Measurements from ENCODE around the gene AFF3.

- TF ChIP-seq, protein P1, sequence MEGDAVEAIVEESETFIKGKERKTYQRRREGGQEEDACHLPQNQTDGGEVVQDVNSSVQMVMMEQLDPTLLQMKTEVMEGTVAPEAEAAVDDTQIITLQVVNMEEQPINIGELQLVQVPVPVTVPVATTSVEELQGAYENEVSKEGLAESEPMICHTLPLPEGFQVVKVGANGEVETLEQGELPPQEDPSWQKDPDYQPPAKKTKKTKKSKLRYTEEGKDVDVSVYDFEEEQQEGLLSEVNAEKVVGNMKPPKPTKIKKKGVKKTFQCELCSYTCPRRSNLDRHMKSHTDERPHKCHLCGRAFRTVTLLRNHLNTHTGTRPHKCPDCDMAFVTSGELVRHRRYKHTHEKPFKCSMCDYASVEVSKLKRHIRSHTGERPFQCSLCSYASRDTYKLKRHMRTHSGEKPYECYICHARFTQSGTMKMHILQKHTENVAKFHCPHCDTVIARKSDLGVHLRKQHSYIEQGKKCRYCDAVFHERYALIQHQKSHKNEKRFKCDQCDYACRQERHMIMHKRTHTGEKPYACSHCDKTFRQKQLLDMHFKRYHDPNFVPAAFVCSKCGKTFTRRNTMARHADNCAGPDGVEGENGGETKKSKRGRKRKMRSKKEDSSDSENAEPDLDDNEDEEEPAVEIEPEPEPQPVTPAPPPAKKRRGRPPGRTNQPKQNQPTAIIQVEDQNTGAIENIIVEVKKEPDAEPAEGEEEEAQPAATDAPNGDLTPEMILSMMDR (conservative IDR thresholded peaks at IDR 0.05 in 1 of 2, IDR thresholded peaks at IDR 0.05 in 1 of 2; ENCODE audit: low read depth in 1 of 2, low read length in 2 of 2) = no peak
- TF ChIP-seq EZH2 (IDR thresholded peaks at IDR 0.05; ENCODE audit: low read length, missing control alignments) = no peak
Measured at GRCh38 chr2:99846462-99847107, 295.8 kb downstream of the AFF3 start.

Data from fibroblast of lung (primary cell).